ENCODE results near the gene TMPRSS9.
A peak's percentile ranks its signal among the peaks of the same experiment; 100 is the strongest.

TMPRSS9 gene

DNA sequence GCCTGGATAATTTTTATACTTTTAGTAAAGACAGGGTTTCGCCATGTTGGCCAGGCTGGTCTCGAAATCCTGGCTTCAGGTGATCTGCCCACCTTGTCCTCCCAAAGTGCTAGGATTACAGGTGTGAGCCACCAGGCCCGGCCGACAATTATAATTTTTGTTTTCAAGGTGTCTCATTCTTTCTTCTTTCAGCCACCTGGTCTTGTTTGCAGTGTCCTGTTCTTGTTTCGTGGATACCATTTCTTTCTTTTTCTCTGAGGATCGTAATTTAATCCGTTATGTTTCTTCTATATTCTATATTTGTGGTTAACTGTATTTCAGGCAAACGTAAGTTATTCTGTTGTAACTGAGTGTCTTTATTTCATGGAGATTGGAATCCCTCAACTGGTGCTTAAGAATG lies 51.6 kb downstream of the TMPRSS9 start:
- Histone ChIP-seq H3K4me1 (ENCODE audit: control extremely low read depth in 1 of 4, control insufficient read depth in 4 of 4, insufficient read depth in 4 of 4, low read length in 3 of 4) (peaks cover 0 to 4% (median 0%) of the 10 kb centered on the region in 4 experiments), H3K4me3 (ENCODE audit: control insufficient read depth in 1 of 7, extremely low read depth in 1 of 7, insufficient read depth in 4 of 7, low read depth in 2 of 7, low read length in 6 of 7) (no peak overlapping the region), H3K27ac (ENCODE audit: insufficient read depth in 1 of 2, low read depth in 1 of 2, low read length in 2 of 2, poor library complexity in 1 of 2, severe bottlenecking in 2 of 2) (no peak overlapping the region), H3K27me3 (replicated peaks in 2 of 5; ENCODE audit: control insufficient read depth in 4 of 5, insufficient read depth in 5 of 5, low read length in 4 of 5) (no peaks in the 10 kb centered on the region), H3K36me3 (ENCODE audit: control insufficient read depth in 4 of 4, insufficient read depth in 4 of 4, low read length in 3 of 4) (peaks cover 0 to 9% (median 1%) of the 10 kb centered on the region in 4 experiments), H3K9me3 (ENCODE audit: control extremely low read depth in 1 of 5, control insufficient read depth in 4 of 5, insufficient read depth in 2 of 5, low read depth in 1 of 5, low read length in 4 of 5) (peaks cover 0 to 3% (median 0%) of the 10 kb centered on the region in 5 experiments)
- ChIA-PET POLR2A (no interaction called here), CTCF (interaction anchor here (3.1 kb wide), 1 partner anchor 19 kb away, joined by 10 read pairs; no protein-coding TSS in a partner anchor)
- DNase-seq, result no peak
- WGBS (ENCODE audit: insufficient coverage), result 100% methylated on average over 2 of the region's 8 CpGs

DNA sequence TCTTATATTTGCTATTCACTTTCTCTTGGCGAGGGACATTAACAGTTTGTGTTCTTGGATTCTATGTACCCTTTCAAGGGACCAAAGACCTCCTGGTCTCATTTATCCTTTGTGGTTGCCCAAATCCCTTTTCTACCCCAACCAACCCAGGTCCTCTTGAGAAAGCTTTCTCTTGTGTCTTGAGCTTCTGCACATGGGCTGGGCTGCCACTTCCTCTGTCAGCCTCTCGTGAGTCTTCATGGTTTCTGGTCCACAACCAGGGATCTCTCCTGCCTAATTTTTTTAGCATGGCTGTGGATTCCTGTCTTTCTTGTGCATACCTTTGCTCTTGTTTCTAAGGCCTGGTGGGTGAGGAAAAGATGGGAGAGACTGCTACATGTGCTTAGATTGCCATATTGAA lies 52.4 kb downstream of the TMPRSS9 start:
- Histone ChIP-seq H3K36me3 (ENCODE audit: control insufficient read depth in 4 of 4, insufficient read depth in 4 of 4, low read length in 3 of 4) (peaks cover 0 to 13% (median 1%) of the 10 kb centered on the region in 4 experiments), H3K4me1 (ENCODE audit: control extremely low read depth in 1 of 4, control insufficient read depth in 4 of 4, insufficient read depth in 4 of 4, low read length in 3 of 4) (peaks cover 0 to 4% (median 0%) of the 10 kb centered on the region in 4 experiments), H3K4me3 (ENCODE audit: control insufficient read depth in 1 of 7, extremely low read depth in 1 of 7, insufficient read depth in 4 of 7, low read depth in 2 of 7, low read length in 6 of 7) (no peak overlapping the region), H3K9me3 (ENCODE audit: control extremely low read depth in 1 of 5, control insufficient read depth in 4 of 5, insufficient read depth in 2 of 5, low read depth in 1 of 5, low read length in 4 of 5) (peaks cover 0 to 3% (median 0%) of the 10 kb centered on the region in 5 experiments), H3K27ac (ENCODE audit: insufficient read depth in 1 of 2, low read depth in 1 of 2, low read length in 2 of 2, poor library complexity in 1 of 2, severe bottlenecking in 2 of 2) (no peak overlapping the region), H3K27me3 (replicated peaks in 2 of 5; ENCODE audit: control insufficient read depth in 4 of 5, insufficient read depth in 5 of 5, low read length in 4 of 5) (no peaks in the 10 kb centered on the region)
- peak in 2 of 3 donors; percentile 20 to 25 for DNase-seq
- WGBS (ENCODE audit: insufficient coverage), result 44% methylated on average over 2 of the region's 2 CpGs
- ChIA-PET CTCF (interaction anchor here (1.2 to 3.1 kb wide), 3 partner anchors 10 to 20 kb away, joined by 3 to 10 read pairs (median 5); partner anchors contain the start of gene TIMM13), POLR2A (no interaction called here)

DNA sequence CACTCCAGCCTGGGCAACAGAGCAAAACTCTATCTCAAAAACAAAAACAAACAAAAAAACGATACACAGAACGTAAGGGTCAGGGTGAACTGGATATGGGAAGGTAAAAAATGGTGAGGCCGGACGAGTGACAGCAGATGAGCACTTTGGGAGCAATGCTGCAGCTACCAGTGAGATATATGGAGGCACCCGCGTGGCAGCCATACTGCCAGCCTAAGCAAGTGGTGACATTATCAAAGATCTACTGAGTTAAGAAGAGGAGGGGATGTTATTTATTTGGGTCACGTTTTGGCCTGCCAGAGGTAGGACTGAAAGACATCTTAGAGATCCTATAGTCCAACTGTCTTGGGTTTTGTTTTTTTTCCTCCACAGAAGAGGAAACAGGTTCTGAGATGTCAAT lies 53.1 kb downstream of the TMPRSS9 start:
- no peaks in the 10 kb centered on the region for H3K27me3 ChIP-seq (replicated peaks in 2 of 5; ENCODE audit: control insufficient read depth in 4 of 5, insufficient read depth in 5 of 5, low read length in 4 of 5)
- H3K4me1 ChIP-seq (ENCODE audit: control extremely low read depth in 1 of 4, control insufficient read depth in 4 of 4, insufficient read depth in 4 of 4, low read length in 3 of 4), result peaks cover 0 to 4% (median 0%) of the 10 kb centered on the region in 4 experiments
- no peak overlapping the region for H3K27ac ChIP-seq (ENCODE audit: insufficient read depth in 1 of 2, low read depth in 1 of 2, low read length in 2 of 2, poor library complexity in 1 of 2, severe bottlenecking in 2 of 2)
- DNase-seq, result no peak
- ChIA-PET CTCF (interaction anchor here (0.7 to 1.4 kb wide), 4 partner anchors 9 to 167 kb away, joined by 3 to 5 read pairs (median 3); partner anchors contain the start of gene TIMM13), POLR2A (interaction anchor here (1.2 kb wide), 1 partner anchor 10 kb away, joined by 3 read pairs; no protein-coding TSS in a partner anchor)
- H3K4me3 ChIP-seq (ENCODE audit: control insufficient read depth in 1 of 7, extremely low read depth in 1 of 7, insufficient read depth in 4 of 7, low read depth in 2 of 7, low read length in 6 of 7), result no peak overlapping the region
- H3K36me3 ChIP-seq (ENCODE audit: control insufficient read depth in 4 of 4, insufficient read depth in 4 of 4, low read length in 3 of 4), result peaks cover 0 to 19% (median 6%) of the 10 kb centered on the region in 4 experiments
- 100% methylated on average over 5 of the region's 7 CpGs for WGBS (ENCODE audit: insufficient coverage)
- peaks cover 0 to 3% (median 0%) of the 10 kb centered on the region in 5 experiments for H3K9me3 ChIP-seq (ENCODE audit: control extremely low read depth in 1 of 5, control insufficient read depth in 4 of 5, insufficient read depth in 2 of 5, low read depth in 1 of 5, low read length in 4 of 5)

DNA sequence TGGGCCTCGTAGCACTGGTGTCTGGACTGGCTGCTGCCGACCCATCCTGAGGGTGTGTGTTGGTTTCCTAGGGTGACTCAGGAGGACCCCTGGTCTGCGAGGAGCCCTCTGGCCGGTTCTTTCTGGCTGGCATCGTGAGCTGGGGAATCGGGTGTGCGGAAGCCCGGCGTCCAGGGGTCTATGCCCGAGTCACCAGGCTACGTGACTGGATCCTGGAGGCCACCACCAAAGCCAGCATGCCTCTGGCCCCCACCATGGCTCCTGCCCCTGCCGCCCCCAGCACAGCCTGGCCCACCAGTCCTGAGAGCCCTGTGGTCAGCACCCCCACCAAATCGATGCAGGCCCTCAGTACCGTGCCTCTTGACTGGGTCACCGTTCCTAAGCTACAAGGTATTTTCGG lies 53.6 kb downstream of the TMPRSS9 start:
- no peak overlapping the region for H3K27ac ChIP-seq (ENCODE audit: insufficient read depth in 1 of 2, low read depth in 1 of 2, low read length in 2 of 2, poor library complexity in 1 of 2, severe bottlenecking in 2 of 2)
- no peak overlapping the region for H3K4me3 ChIP-seq (ENCODE audit: control insufficient read depth in 1 of 7, extremely low read depth in 1 of 7, insufficient read depth in 4 of 7, low read depth in 2 of 7, low read length in 6 of 7)
- peaks cover 0 to 3% (median 0%) of the 10 kb centered on the region in 5 experiments for H3K9me3 ChIP-seq (ENCODE audit: control extremely low read depth in 1 of 5, control insufficient read depth in 4 of 5, insufficient read depth in 2 of 5, low read depth in 1 of 5, low read length in 4 of 5)
- no peak for DNase-seq
- ChIA-PET CTCF (interaction anchor here (0.7 to 1.4 kb wide), 5 partner anchors 9 to 166 kb away, joined by 3 to 5 read pairs (median 3); partner anchors contain the start of gene TIMM13), POLR2A (interaction anchor here (1.2 kb wide), 1 partner anchor 10 kb away, joined by 3 read pairs; no protein-coding TSS in a partner anchor)
- no peaks in the 10 kb centered on the region for H3K27me3 ChIP-seq (replicated peaks in 2 of 5; ENCODE audit: control insufficient read depth in 4 of 5, insufficient read depth in 5 of 5, low read length in 4 of 5)
- H3K36me3 ChIP-seq (ENCODE audit: control insufficient read depth in 4 of 4, insufficient read depth in 4 of 4, low read length in 3 of 4), result peaks cover 0 to 19% (median 6%) of the 10 kb centered on the region in 4 experiments
- H3K4me1 ChIP-seq (ENCODE audit: control extremely low read depth in 1 of 4, control insufficient read depth in 4 of 4, insufficient read depth in 4 of 4, low read length in 3 of 4), result peaks cover 0 to 4% (median 0%) of the 10 kb centered on the region in 4 experiments
- whole genome bisulfite sequencing (ENCODE audit: insufficient coverage), result 94% methylated on average over 16 of the region's 16 CpGs

DNA sequence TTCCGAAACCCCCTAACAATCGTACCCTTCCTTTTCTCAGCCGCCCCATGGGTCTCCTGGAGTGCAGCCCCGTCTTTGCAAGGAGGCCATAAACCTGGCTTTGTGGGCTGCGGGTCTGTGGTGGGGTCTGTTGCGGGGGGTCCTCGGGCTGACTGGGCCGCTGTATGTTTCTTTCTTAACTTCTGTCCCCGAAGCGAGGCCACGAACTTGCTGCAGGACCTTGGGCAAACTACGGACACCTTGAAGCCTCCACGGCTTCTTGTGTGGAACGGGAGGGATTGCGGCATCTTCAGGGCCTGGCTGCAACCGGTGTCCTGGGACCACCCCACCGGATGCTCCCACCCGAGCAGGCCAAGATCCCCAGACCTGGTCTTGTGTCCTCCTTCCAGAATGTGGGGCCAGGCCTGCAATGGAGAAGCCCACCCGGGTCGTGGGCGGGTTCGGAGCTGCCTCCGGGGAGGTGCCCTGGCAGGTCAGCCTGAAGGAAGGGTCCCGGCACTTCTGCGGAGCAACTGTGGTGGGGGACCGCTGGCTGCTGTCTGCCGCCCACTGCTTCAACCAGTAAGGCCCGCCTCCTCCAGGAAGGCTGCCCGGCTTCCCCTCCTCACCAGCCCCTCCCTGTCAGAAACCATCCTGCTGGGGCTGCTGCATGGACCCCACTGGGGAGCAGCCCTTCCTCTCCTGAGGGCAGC lies 55.4 kb downstream of the TMPRSS9 start:
- no peak for DNase-seq
- Histone ChIP-seq H3K9me3 (ENCODE audit: control extremely low read depth in 1 of 5, control insufficient read depth in 4 of 5, insufficient read depth in 2 of 5, low read depth in 1 of 5, low read length in 4 of 5) (no peaks in the 10 kb centered on the region), H3K36me3 (ENCODE audit: control insufficient read depth in 4 of 4, insufficient read depth in 4 of 4, low read length in 3 of 4) (peaks cover 0 to 19% (median 6%) of the 10 kb centered on the region in 4 experiments), H3K27me3 (replicated peaks in 2 of 5; ENCODE audit: control insufficient read depth in 4 of 5, insufficient read depth in 5 of 5, low read length in 4 of 5) (no peaks in the 10 kb centered on the region), H3K4me1 (ENCODE audit: control extremely low read depth in 1 of 4, control insufficient read depth in 4 of 4, insufficient read depth in 4 of 4, low read length in 3 of 4) (peaks cover 0 to 4% (median 0%) of the 10 kb centered on the region in 4 experiments), H3K4me3 (ENCODE audit: control insufficient read depth in 1 of 7, extremely low read depth in 1 of 7, insufficient read depth in 4 of 7, low read depth in 2 of 7, low read length in 6 of 7) (no peak overlapping the region), H3K27ac (ENCODE audit: insufficient read depth in 1 of 2, low read depth in 1 of 2, low read length in 2 of 2, poor library complexity in 1 of 2, severe bottlenecking in 2 of 2) (no peak overlapping the region)
- POLR2A ChIA-PET, result no interaction called here
- CTCF ChIA-PET, result no interaction called here
- 98% methylated on average over 23 of the region's 29 CpGs for WGBS (ENCODE audit: insufficient coverage)

DNA sequence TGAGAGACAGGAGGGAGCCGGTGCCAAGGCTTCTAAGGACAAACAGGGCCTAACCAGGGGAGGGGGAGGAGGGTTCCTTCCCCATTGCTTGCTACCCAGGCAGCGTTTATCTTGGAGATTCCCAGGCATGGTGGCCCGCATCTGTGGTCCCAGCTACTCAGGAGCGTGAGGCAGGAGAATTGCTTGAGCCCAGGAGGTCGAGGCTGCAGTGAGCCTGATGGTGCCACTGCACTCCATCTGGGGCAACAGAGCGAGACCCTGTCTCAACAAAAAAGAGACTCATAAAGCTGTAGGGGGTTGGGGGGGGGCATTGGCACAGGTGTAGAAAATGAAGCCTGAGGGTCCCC lies 55.9 kb downstream of the TMPRSS9 start:
- ChIA-PET POLR2A (no interaction called here), CTCF (no interaction called here)
- Histone ChIP-seq H3K27me3 (replicated peaks in 2 of 5; ENCODE audit: control insufficient read depth in 4 of 5, insufficient read depth in 5 of 5, low read length in 4 of 5) (no peaks in the 10 kb centered on the region), H3K4me1 (ENCODE audit: control extremely low read depth in 1 of 4, control insufficient read depth in 4 of 4, insufficient read depth in 4 of 4, low read length in 3 of 4) (peaks cover 0 to 4% (median 0%) of the 10 kb centered on the region in 4 experiments), H3K9me3 (ENCODE audit: control extremely low read depth in 1 of 5, control insufficient read depth in 4 of 5, insufficient read depth in 2 of 5, low read depth in 1 of 5, low read length in 4 of 5) (no peaks in the 10 kb centered on the region), H3K4me3 (ENCODE audit: control insufficient read depth in 1 of 7, extremely low read depth in 1 of 7, insufficient read depth in 4 of 7, low read depth in 2 of 7, low read length in 6 of 7) (no peak overlapping the region), H3K36me3 (ENCODE audit: control insufficient read depth in 4 of 4, insufficient read depth in 4 of 4, low read length in 3 of 4) (peaks cover 0 to 19% (median 6%) of the 10 kb centered on the region in 4 experiments), H3K27ac (ENCODE audit: insufficient read depth in 1 of 2, low read depth in 1 of 2, low read length in 2 of 2, poor library complexity in 1 of 2, severe bottlenecking in 2 of 2) (no peak overlapping the region)
- no peak for DNase-seq
- WGBS (ENCODE audit: insufficient coverage), result 100% methylated on average over 1 of the region's 6 CpGs

Measured in common myeloid progenitor, CD34-positive (primary cell).